Measurements from ENCODE around the gene ART4. TPM values are rescaled to one million over a fixed set of nuclear protein-coding genes. Genes with fewer than 3 reads are reported as not detected.

ART4 gene
- total and polyA plus RNA-seq, 8 donors, result 0.25 to 7.2 (median 0.57) TPM

DNA sequence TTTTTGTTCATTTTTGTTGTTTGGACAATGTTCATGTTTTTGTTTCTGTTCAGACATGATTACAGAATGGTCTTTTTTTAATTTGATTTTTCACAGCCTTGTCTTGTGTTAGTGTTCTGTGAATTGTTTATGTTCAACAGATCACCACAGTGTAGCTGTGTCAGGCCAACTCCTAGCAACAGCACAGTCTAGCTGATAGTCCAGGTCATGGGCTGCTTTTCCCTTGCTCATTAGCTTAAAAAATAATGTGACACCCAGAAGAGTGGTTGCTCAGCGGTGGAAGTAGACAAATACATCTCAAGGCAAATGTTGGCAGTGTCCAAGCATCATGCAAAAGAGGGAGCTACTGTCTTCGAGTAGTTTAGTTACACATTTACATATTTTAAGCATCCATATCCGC lies 62.5 kb downstream of the ART4 start:
- intact Hi-C loops (cut with DNase I), result no loop called here
- H3K4me3 ChIP-seq, result no peak overlapping the region
- no peaks in the 10 kb centered on the region for H3K27me3 ChIP-seq
- H3K4me1 ChIP-seq, result peaks cover 9 to 12% (median 10%) of the 10 kb centered on the region in 3 donors
- H3K27ac ChIP-seq, result no peak overlapping the region
- no peaks in the 10 kb centered on the region for H3K36me3 ChIP-seq
- ATAC-seq, result peak in 1 of 4 donors; percentile 34
- no peaks in the 10 kb centered on the region for H3K9me3 ChIP-seq
- TF ChIP-seq, protein P1, sequence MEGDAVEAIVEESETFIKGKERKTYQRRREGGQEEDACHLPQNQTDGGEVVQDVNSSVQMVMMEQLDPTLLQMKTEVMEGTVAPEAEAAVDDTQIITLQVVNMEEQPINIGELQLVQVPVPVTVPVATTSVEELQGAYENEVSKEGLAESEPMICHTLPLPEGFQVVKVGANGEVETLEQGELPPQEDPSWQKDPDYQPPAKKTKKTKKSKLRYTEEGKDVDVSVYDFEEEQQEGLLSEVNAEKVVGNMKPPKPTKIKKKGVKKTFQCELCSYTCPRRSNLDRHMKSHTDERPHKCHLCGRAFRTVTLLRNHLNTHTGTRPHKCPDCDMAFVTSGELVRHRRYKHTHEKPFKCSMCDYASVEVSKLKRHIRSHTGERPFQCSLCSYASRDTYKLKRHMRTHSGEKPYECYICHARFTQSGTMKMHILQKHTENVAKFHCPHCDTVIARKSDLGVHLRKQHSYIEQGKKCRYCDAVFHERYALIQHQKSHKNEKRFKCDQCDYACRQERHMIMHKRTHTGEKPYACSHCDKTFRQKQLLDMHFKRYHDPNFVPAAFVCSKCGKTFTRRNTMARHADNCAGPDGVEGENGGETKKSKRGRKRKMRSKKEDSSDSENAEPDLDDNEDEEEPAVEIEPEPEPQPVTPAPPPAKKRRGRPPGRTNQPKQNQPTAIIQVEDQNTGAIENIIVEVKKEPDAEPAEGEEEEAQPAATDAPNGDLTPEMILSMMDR (IDR thresholded peaks at IDR 0.05), result no peak
- no peak for FAIRE-seq
- 69 to 75% methylated on average over 3 of the region's 3 CpGs for WGBS, 2 donors
- no peak for DNase-seq

DNA sequence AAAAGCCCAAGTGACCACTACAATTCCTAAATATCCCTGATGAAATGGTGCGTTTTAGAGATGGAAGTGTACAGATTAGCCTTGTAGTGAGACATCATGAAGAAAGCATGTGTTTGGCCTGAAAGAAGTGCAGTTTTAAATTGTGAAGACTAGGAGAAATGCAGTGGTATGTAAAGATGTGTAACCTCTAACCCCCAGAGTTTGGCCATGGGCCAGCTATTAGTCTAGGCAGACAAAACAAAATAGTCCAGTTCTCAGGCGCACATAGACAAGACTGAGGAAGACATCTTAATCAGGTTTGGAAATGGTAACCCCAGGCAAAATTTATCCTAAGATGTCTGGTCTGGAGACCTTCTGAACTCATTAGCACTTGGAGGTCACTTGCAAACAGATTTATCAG lies 63.5 kb downstream of the ART4 start:
- no peak for DNase-seq
- no peak for ATAC-seq
- FAIRE-seq, result no peak
- TF ChIP-seq, protein P1 (IDR thresholded peaks at IDR 0.05), result no peak
- H3K27me3 ChIP-seq, result no peaks in the 10 kb centered on the region
- H3K9me3 ChIP-seq, result no peaks in the 10 kb centered on the region
- no peak overlapping the region for H3K27ac ChIP-seq
- WGBS, 2 donors, result 90 to 94% methylated on average over 2 of the region's 2 CpGs
- H3K4me3 ChIP-seq, result no peak overlapping the region
- peaks cover 9 to 12% (median 10%) of the 10 kb centered on the region in 3 donors for H3K4me1 ChIP-seq
- intact Hi-C loops (cut with DNase I), result no loop called here
- no peaks in the 10 kb centered on the region for H3K36me3 ChIP-seq

DNA sequence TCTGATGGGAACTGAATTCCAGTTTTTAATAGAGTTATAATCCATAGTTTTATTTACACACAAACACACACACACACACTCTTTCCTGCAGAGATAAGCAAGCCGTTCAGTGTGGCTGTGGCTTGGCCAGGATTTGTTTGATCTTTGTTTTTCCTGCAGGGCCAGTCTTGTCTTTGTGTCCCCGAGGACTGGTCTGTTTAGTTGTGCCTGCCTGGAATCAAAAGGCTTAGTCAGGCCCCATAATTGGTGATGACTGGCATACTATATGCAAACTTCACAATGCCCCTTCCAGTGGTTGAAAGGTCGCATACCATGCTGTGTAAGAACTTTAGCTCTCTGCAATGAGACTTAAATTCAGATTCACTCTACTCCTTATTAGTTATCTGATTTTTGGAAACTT lies 66.1 kb downstream of the ART4 start:
- intact Hi-C loops (cut with DNase I), result no loop called here
- H3K4me3 ChIP-seq, result peak overlapping the region in 1 of 4 donors; percentile 52
- no peaks in the 10 kb centered on the region for H3K9me3 ChIP-seq
- no peaks in the 10 kb centered on the region for H3K27me3 ChIP-seq
- 19 to 21% methylated on average over 3 of the region's 3 CpGs for WGBS, 2 donors
- H3K36me3 ChIP-seq, result no peaks in the 10 kb centered on the region
- H3K27ac ChIP-seq, result peak overlapping the region in 3 of 4 donors; percentile 93 to 99 (median 99)
- ATAC-seq (peak in 3 of 4 donors; percentile 19 to 32 (median 26)), FAIRE-seq (no peak), DNase-seq (peak in 3 of 6 donors; percentile 42 to 58 (median 55))
- H3K4me1 ChIP-seq, result peaks cover 9 to 12% (median 10%) of the 10 kb centered on the region in 3 donors
- TF ChIP-seq, protein P1 (IDR thresholded peaks at IDR 0.05), result no peak

- TF ChIP-seq, protein P1 (IDR thresholded peaks at IDR 0.05), result no peak
- ATAC-seq (peak in 1 of 4 donors; percentile 1), FAIRE-seq (no peak), DNase-seq (no peak)
- peak overlapping the region; percentile 93 to 99 (median 98) for H3K27ac ChIP-seq
- H3K9me3 ChIP-seq, result no peaks in the 10 kb centered on the region
- peaks cover 10 to 14% (median 13%) of the 10 kb centered on the region in 3 donors for H3K4me1 ChIP-seq
- H3K27me3 ChIP-seq, result no peaks in the 10 kb centered on the region
- peak overlapping the region in 3 of 4 donors; percentile 50 to 74 (median 52) for H3K4me3 ChIP-seq
- H3K36me3 ChIP-seq, result no peaks in the 10 kb centered on the region
- intact Hi-C loops (cut with DNase I), result no loop called here
- WGBS, 2 donors, result 37 to 39% methylated on average over 5 of the region's 5 CpGs
Measured at GRCh38 chr12:14776236-14776961, 66.9 kb downstream of the ART4 start.

- ATAC-seq, result peak in 3 of 4 donors; percentile 7 to 11 (median 9)
Measured at GRCh38 chr12:14775636-14775980, 67.7 kb downstream of the ART4 start.

More at GRCh38 chr12:14775636-14775980, 67.7 kb downstream of the ART4 start:
- no peaks in the 10 kb centered on the region for H3K36me3 ChIP-seq
- TF ChIP-seq, protein P1 (IDR thresholded peaks at IDR 0.05), result no peak
- FAIRE-seq (no peak), DNase-seq (no peak)
- peak overlapping the region in 3 of 4 donors; percentile 50 to 74 (median 52) for H3K4me3 ChIP-seq
- H3K4me1 ChIP-seq, result peaks cover 10 to 15% (median 13%) of the 10 kb centered on the region in 3 donors
- H3K27me3 ChIP-seq, result no peaks in the 10 kb centered on the region
- 12 to 14% methylated on average over 1 of the region's 1 CpG for WGBS, 2 donors
- intact Hi-C loops (cut with DNase I), result no loop called here
- H3K27ac ChIP-seq, result peak overlapping the region; percentile 93 to 99 (median 98)
- no peaks in the 10 kb centered on the region for H3K9me3 ChIP-seq

Measured in pancreas (tissue), 10 donors.